Neuronal stem cell (in vitro differentiated cells): ENCODE results near the gene MCF2L2.

Experiments used
- DNase-seq: peaks from one replicate; pipeline ENCODE4 v3.0.0-alpha.2; 2013; ENCODE audit warnings: low spot score
- H2AFZ ChIP-seq: one replicate; pipeline ENCODE4 v1.6.1; 2013; ENCODE audit warnings: mild to moderate bottlenecking, low read length, inconsistent platforms
- H2AK5ac ChIP-seq: 2 replicates; pipeline ENCODE4 v1.6.1; 2013; ENCODE audit warnings: low read depth, mild to moderate bottlenecking, inconsistent platforms, low read length, moderate library complexity, mixed read lengths
- H2BK120ac ChIP-seq: 2 replicates; pipeline ENCODE4 v1.6.1; 2013; ENCODE audit warnings: low read depth, mild to moderate bottlenecking, inconsistent platforms, low read length, moderate library complexity, mixed read lengths
- H2BK12ac ChIP-seq: one replicate; pipeline ENCODE4 v1.6.1; 2013; ENCODE audit warnings: low read length, inconsistent platforms
- H2BK15ac ChIP-seq: 2 replicates; pipeline ENCODE4 v1.6.1; 2013; ENCODE audit warnings: mild to moderate bottlenecking, low read length, inconsistent platforms, mixed read lengths
- H2BK5ac ChIP-seq: one replicate; pipeline ENCODE4 v1.6.1; 2013; ENCODE audit warnings: inconsistent platforms, mild to moderate bottlenecking, low read length, moderate library complexity
- H3K14ac ChIP-seq: one replicate; pipeline ENCODE4 v1.6.1; 2013; ENCODE audit warnings: low read length, inconsistent platforms
- H3K18ac ChIP-seq: 2 replicates; pipeline ENCODE4 v1.6.1; 2013; ENCODE audit warnings: low read length, inconsistent platforms
- H3K23ac ChIP-seq: 2 replicates; pipeline ENCODE4 v1.6.1; 2013; ENCODE audit warnings: low read depth, mild to moderate bottlenecking, mixed read lengths, low read length, inconsistent platforms; ENCODE audit not compliant: poor library complexity
- H3K27ac ChIP-seq: replicated peaks from 3 replicates; pipeline ENCODE4 v1.5.1; 2013; ENCODE audit warnings: low read length, inconsistent platforms
- H3K27me3 ChIP-seq, 3 experiments: 2 replicates each; pipeline ENCODE4 v1.6.1; 2013; ENCODE audit warnings: low read length in 3 of 3, mild to moderate bottlenecking in 2 of 3, inconsistent platforms in 1 of 3, low read depth in 1 of 3, mixed read lengths in 1 of 3, moderate library complexity in 1 of 3; ENCODE audit not compliant: control insufficient read depth in 3 of 3, insufficient read depth in 3 of 3
- H3K36me3 ChIP-seq, 2 donors: replicated peaks in 1 of 2; 2 replicates each; pipeline ENCODE4 v1.6.1; 2013; ENCODE audit warnings: low read length in 2 of 2; ENCODE audit not compliant: control insufficient read depth in 2 of 2, insufficient read depth in 2 of 2
- H3K4ac ChIP-seq: 2 replicates; pipeline ENCODE4 v1.6.1; 2013; ENCODE audit warnings: inconsistent platforms, mild to moderate bottlenecking, low read length, moderate library complexity
- H3K4me1 ChIP-seq, 2 donors: 1 replicate in 1 of 2; 2 replicates in 1 of 2; pipeline ENCODE4 v1.6.1; 2013; ENCODE audit warnings: low read length in 2 of 2, low read depth in 1 of 2; ENCODE audit not compliant: control insufficient read depth in 2 of 2, insufficient read depth in 1 of 2
- H3K4me2 ChIP-seq: one replicate; pipeline ENCODE4 v1.6.1; 2013; ENCODE audit warnings: mild to moderate bottlenecking, low read length, inconsistent platforms; ENCODE audit not compliant: insufficient read depth, poor library complexity, severe bottlenecking
- H3K4me3 ChIP-seq, 2 donors: 2 replicates each; pipeline ENCODE4 v1.5.1; 2013; ENCODE audit warnings: low read length in 2 of 2, mild to moderate bottlenecking in 2 of 2, inconsistent platforms in 1 of 2, moderate library complexity in 1 of 2
- H3K79me1 ChIP-seq: one replicate; pipeline ENCODE4 v1.6.1; 2013; ENCODE audit warnings: low read depth, mild to moderate bottlenecking, inconsistent platforms, low read length, moderate library complexity
- H3K9ac ChIP-seq: one replicate; pipeline ENCODE4 v1.6.1; 2013; ENCODE audit warnings: mild to moderate bottlenecking, low read depth, low read length, inconsistent platforms; ENCODE audit not compliant: poor library complexity
- H3K9me3 ChIP-seq, 2 donors: replicated peaks in 1 of 2; 2 replicates each; pipeline versions ENCODE3 to v1.6.1; 2013; ENCODE audit warnings: low read length in 2 of 2, mild to moderate bottlenecking in 2 of 2, inconsistent platforms in 1 of 2, low read depth in 1 of 2, mixed read lengths in 1 of 2, moderate library complexity in 1 of 2; ENCODE audit not compliant: control insufficient read depth in 2 of 2, insufficient read depth in 1 of 2
- H4K8ac ChIP-seq: one replicate; pipeline ENCODE4 v1.6.1; 2013; ENCODE audit warnings: low read depth, mild to moderate bottlenecking, inconsistent platforms, low read length, moderate library complexity
- H4K91ac ChIP-seq: one replicate; pipeline ENCODE4 v1.6.1; 2013; ENCODE audit warnings: low read length, low read depth, mild to moderate bottlenecking, inconsistent platforms; ENCODE audit not compliant: poor library complexity
- WGBS, 2 donors: extraction: QIAGEN DNeasy Blood & Tissue Kit; methylation state at CpG; one replicate each; pipeline ENCODE4 v1.1.7; 2013; ENCODE audit warnings: missing lambda C conversion rate in 2 of 2, mixed read lengths in 1 of 2; ENCODE audit not compliant: insufficient read length in 2 of 2, insufficient replicate concordance in 1 of 2; ENCODE audit errors: extremely low coverage in 2 of 2; 5-methylcytosine and 5-hydroxymethylcytosine counted together

The MCF2L2 gene

DNA sequence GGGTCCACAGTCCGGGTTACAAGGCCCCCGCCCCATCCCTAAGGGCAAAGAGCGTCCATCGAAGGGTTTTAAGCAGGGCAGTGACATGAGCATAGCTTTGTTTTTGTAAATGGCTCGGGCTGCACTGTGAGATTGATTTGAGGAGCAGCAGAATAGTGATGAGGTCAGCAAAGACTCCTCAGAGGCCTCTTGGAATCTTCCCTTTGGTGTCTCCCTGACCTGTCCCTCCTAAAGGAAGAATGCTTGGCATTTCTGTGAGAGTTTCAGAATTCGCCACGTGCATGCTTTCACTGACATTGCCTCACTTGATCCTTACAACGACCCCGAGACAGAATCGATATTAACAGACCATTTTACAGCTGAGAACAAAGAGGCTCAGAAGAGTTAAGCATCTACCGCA is 286.2 kb downstream of the MCF2L2 start:
- no peak overlapping the region for H2BK5ac ChIP-seq
- no peak overlapping the region for H4K8ac ChIP-seq
- no peak overlapping the region for H2BK15ac ChIP-seq
- no peak overlapping the region for H2AK5ac ChIP-seq
- H3K36me3 ChIP-seq: no peaks in the 10 kb centered on the region
- no peak overlapping the region for H3K4me2 ChIP-seq
- peaks cover 0 to 4% of the 10 kb centered on the region in 2 donors for H3K9me3 ChIP-seq
- peaks cover 0 to 6% of the 10 kb centered on the region in 2 donors for H3K4me1 ChIP-seq
- no peak overlapping the region for H2AFZ ChIP-seq
- H4K91ac ChIP-seq: no peak overlapping the region
- no peak overlapping the region for H2BK120ac ChIP-seq
- no peak for DNase-seq
- H3K23ac ChIP-seq: no peak overlapping the region
- no peak overlapping the region for H3K4ac ChIP-seq
- no peak overlapping the region for H3K4me3 ChIP-seq
- no peak overlapping the region for H3K18ac ChIP-seq
- no peaks in the 10 kb centered on the region for H3K79me1 ChIP-seq
- no peak overlapping the region for H3K27ac ChIP-seq
- no peak overlapping the region for H2BK12ac ChIP-seq
- H3K14ac ChIP-seq: no peak overlapping the region
- WGBS, 2 donors: no CpG with 5 or more reads among the region's 11 CpGs
- H3K9ac ChIP-seq: no peak overlapping the region
- H3K27me3 ChIP-seq: peaks cover 0 to 13% (median 0%) of the 10 kb centered on the region in 3 experiments

DNA sequence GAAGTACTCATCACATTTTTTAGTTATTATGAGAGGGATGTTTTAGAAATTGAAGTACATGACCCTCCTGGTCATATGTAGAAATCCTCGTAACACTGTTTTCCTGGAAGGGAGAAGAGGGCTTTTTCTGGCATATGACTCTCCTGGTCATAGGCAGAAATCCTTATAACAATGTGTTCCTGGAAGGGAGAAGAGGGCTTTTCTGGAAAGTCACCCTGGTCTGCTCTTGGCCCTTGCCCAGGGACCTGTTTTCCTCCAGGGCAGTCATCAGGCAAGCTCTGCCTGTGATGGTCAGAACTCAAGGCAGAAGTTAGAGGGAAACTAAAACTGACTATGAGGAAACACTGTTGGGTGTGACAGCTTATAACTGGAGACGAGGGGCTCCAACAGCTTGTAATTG is 293.6 kb downstream of the MCF2L2 start:
- H2BK12ac ChIP-seq: no peak overlapping the region
- DNase-seq: no peak
- no peak overlapping the region for H4K8ac ChIP-seq
- H3K27ac ChIP-seq: no peak overlapping the region
- H2BK15ac ChIP-seq: no peak overlapping the region
- H3K4me3 ChIP-seq: no peak overlapping the region
- no peaks in the 10 kb centered on the region for H3K4me1 ChIP-seq
- H3K4me2 ChIP-seq: no peak overlapping the region
- H3K9me3 ChIP-seq: peaks cover 1 to 4% of the 10 kb centered on the region in 2 donors
- H3K36me3 ChIP-seq: no peaks in the 10 kb centered on the region
- H2AFZ ChIP-seq: no peak overlapping the region
- H3K79me1 ChIP-seq: no peaks in the 10 kb centered on the region
- no peak overlapping the region for H3K4ac ChIP-seq
- H4K91ac ChIP-seq: no peak overlapping the region
- no peak overlapping the region for H3K18ac ChIP-seq
- no peak overlapping the region for H3K23ac ChIP-seq
- no peak overlapping the region for H3K14ac ChIP-seq
- H3K27me3 ChIP-seq: peaks cover 0 to 32% (median 0%) of the 10 kb centered on the region in 3 experiments
- no peak overlapping the region for H3K9ac ChIP-seq
- H2AK5ac ChIP-seq: no peak overlapping the region
- no peak overlapping the region for H2BK5ac ChIP-seq
- WGBS, 2 donors: no CpG with 5 or more reads among the region's 2 CpGs
- H2BK120ac ChIP-seq: no peak overlapping the region

DNA sequence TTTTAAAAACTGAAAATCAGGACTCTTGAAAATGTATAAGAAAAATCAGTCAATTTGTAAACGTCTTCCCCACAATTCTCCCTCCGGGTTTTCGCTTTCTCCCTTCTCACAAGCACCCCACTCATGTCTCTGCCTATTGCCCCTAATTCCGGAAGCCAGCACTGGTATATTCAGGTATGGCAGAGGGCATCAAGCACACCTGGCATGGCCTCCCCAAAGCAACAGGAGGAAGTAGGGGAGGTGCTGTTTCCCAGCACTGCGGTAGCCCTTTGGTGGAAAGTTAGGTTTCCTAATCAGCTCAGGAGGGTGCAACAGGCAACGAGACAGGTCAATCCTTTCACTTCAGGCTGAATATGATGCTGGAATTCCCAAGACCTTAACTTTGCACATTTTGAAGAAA is 296.0 kb downstream of the MCF2L2 start:
- Histone ChIP-seq H2BK12ac (no peak overlapping the region), H2BK15ac (no peak overlapping the region), H3K27ac (no peak overlapping the region), H2BK5ac (no peak overlapping the region), H3K4me2 (no peak overlapping the region), H2AFZ (no peak overlapping the region), H3K23ac (no peak overlapping the region), H3K27me3 (peaks cover 0 to 32% (median 0%) of the 10 kb centered on the region in 3 experiments), H4K8ac (no peak overlapping the region), H3K4ac (no peak overlapping the region), H3K18ac (no peak overlapping the region), H2BK120ac (no peak overlapping the region), H3K9ac (no peak overlapping the region), H3K14ac (no peak overlapping the region), H4K91ac (no peak overlapping the region), H2AK5ac (no peak overlapping the region), H3K4me1 (no peaks in the 10 kb centered on the region), H3K4me3 (no peak overlapping the region), H3K36me3 (no peaks in the 10 kb centered on the region), H3K9me3 (peaks cover 0 to 4% of the 10 kb centered on the region in 2 donors), H3K79me1 (no peaks in the 10 kb centered on the region)
- no peak for DNase-seq
- WGBS, 2 donors: no CpG with 5 or more reads among the region's 6 CpGs

DNA sequence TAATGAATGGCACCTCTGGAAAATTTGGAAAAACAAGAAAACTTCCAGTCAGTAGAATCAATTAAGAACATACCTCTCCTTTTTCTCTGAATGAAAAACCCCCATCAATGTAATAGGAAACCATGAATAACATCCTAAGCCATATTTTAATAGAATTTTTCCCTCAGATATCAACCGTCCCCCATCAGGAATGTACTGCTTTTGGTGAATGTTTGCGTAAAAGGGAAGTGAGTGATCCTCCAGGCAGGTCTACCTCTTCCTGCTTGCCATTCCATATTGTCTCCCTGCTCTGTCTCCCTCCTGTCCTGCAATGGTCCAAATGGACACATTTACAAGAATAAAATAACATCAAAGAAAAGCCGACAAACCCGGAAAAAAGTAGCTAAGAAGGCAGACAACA is 296.7 kb downstream of the MCF2L2 start:
- H3K4ac ChIP-seq: no peak overlapping the region
- no peaks in the 10 kb centered on the region for H3K79me1 ChIP-seq
- no peak overlapping the region for H3K4me3 ChIP-seq
- H2AK5ac ChIP-seq: no peak overlapping the region
- no peak overlapping the region for H3K14ac ChIP-seq
- H3K18ac ChIP-seq: no peak overlapping the region
- H3K9ac ChIP-seq: no peak overlapping the region
- H2BK120ac ChIP-seq: no peak overlapping the region
- H2AFZ ChIP-seq: no peak overlapping the region
- H3K9me3 ChIP-seq: peaks cover 0 to 4% of the 10 kb centered on the region in 2 donors
- no CpG with 5 or more reads among the region's 4 CpGs for WGBS, 2 donors
- no peaks in the 10 kb centered on the region for H3K36me3 ChIP-seq
- H3K23ac ChIP-seq: no peak overlapping the region
- no peak overlapping the region for H2BK15ac ChIP-seq
- H4K8ac ChIP-seq: no peak overlapping the region
- DNase-seq: no peak
- no peak overlapping the region for H2BK12ac ChIP-seq
- H3K4me2 ChIP-seq: no peak overlapping the region
- peaks cover 0 to 32% (median 0%) of the 10 kb centered on the region in 3 experiments for H3K27me3 ChIP-seq
- no peaks in the 10 kb centered on the region for H3K4me1 ChIP-seq
- H2BK5ac ChIP-seq: no peak overlapping the region
- H4K91ac ChIP-seq: no peak overlapping the region
- no peak overlapping the region for H3K27ac ChIP-seq
